OCI-LY1 (cell line): Measurements from ENCODE around the gene PRSS1.

ENCODE experiments used
- H2AFZ ChIP-seq: fragments of 200-600 bp; sonication (generic), shearing (Covaris generic); 2 replicates; pipeline ENCODE4 v1.6.0; 2014; ENCODE audit warnings: antibody characterized with exemption, mild to moderate bottlenecking, low read length
- H3F3A ChIP-seq: fragments of 200-600 bp; sonication (generic), shearing (Covaris generic); 2 replicates; pipeline ENCODE4 v1.6.0; 2014; ENCODE audit warnings: mild to moderate bottlenecking, antibody characterized with exemption, low read length, moderate library complexity; ENCODE audit not compliant: insufficient read depth
- H3K27ac ChIP-seq: fragments of 200-600 bp; sonication (generic); 2 replicates; pipeline ENCODE4 v1.5.1; 2014; ENCODE audit warnings: low read length, mixed run types, mild to moderate bottlenecking, low read depth; ENCODE audit not compliant: poor library complexity, severe bottlenecking
- H3K27me3 ChIP-seq: fragments of 200-600 bp; sonication (generic); 2 replicates; pipeline ENCODE4 v1.6.0; 2014; ENCODE audit warnings: antibody characterized with exemption, mild to moderate bottlenecking, low read length, moderate library complexity; ENCODE audit not compliant: insufficient read depth
- H3K36me3 ChIP-seq: fragments of 200-600 bp; sonication (generic); 2 replicates; pipeline ENCODE4 v1.6.1; 2014; ENCODE audit warnings: mild to moderate bottlenecking, antibody characterized with exemption, low read length, moderate library complexity, mixed read lengths; ENCODE audit not compliant: insufficient read depth
- H3K4me1 ChIP-seq: fragments of 200-600 bp; sonication (generic); 2 replicates; pipeline ENCODE4 v1.5.1; 2014; ENCODE audit warnings: mild to moderate bottlenecking, low read length, moderate library complexity; ENCODE audit not compliant: insufficient read depth, severe bottlenecking
- H3K4me2 ChIP-seq: fragments of 200-600 bp; sonication (generic), shearing (Covaris generic); 2 replicates; pipeline ENCODE4 v1.6.1; 2014; ENCODE audit warnings: low read length
- H3K4me3 ChIP-seq: fragments of 200-600 bp; sonication (generic); 2 replicates; pipeline ENCODE4 v1.5.1; 2014; ENCODE audit warnings: low read length, low read depth, mild to moderate bottlenecking, mixed read lengths; ENCODE audit not compliant: poor library complexity, severe bottlenecking
- H3K79me2 ChIP-seq: fragments of 200-600 bp; shearing (Covaris generic); 2 replicates; pipeline ENCODE4 v1.6.1; 2016; ENCODE audit warnings: mixed run types, low read length, mixed read lengths; ENCODE audit not compliant: insufficient read depth
- H3K9ac ChIP-seq: fragments of 200-600 bp; sonication (generic), shearing (Covaris generic); 2 replicates; pipeline ENCODE4 v1.6.1; 2014; ENCODE audit warnings: mild to moderate bottlenecking, low read length, mixed read lengths
- H3K9me2 ChIP-seq: fragments of 200-600 bp; sonication (generic), shearing (Covaris generic); 2 replicates; pipeline ENCODE4 v1.6.1; 2014; ENCODE audit warnings: low read depth, mild to moderate bottlenecking, low read length, mixed read lengths
- H3K9me3 ChIP-seq: fragments of 200-600 bp; shearing (Covaris generic); 2 replicates; pipeline ENCODE4 v1.6.1; 2014; ENCODE audit warnings: low read length, mixed read lengths
- H4K20me1 ChIP-seq: fragments of 200-600 bp; sonication (generic), shearing (Covaris generic); 2 replicates; pipeline ENCODE4 v1.6.0; 2016; ENCODE audit warnings: mild to moderate bottlenecking, low read length; ENCODE audit not compliant: insufficient read depth
- EZH2 ChIP-seq: fragments of 200-600 bp; sonication (generic), shearing (Covaris generic); IDR thresholded peaks from 2 replicates; pipeline ENCODE4 v1.8.0; 2017; ENCODE audit warnings: borderline replicate concordance, mixed run types, mild to moderate bottlenecking, antibody characterized with exemption, low read length, moderate library complexity, mixed read lengths
- TF ChIP-seq, protein P1 (sequence below): fragments of 200-600 bp; sonication (generic), shearing (Covaris generic); IDR thresholded peaks from 2 replicates; pipeline ENCODE4 v1.5.1; 2017; ENCODE audit warnings: mild to moderate bottlenecking, antibody characterized with exemption, low read length, moderate library complexity, mixed read lengths

Gene PRSS1

GRCh38 chr7:142709921-142710320 lies 39.4 kb upstream of the PRSS1 start:
- H3K36me3 ChIP-seq: no peaks in the 10 kb centered on the region
- no peaks in the 10 kb centered on the region for H3F3A ChIP-seq
- TF ChIP-seq, protein P1, sequence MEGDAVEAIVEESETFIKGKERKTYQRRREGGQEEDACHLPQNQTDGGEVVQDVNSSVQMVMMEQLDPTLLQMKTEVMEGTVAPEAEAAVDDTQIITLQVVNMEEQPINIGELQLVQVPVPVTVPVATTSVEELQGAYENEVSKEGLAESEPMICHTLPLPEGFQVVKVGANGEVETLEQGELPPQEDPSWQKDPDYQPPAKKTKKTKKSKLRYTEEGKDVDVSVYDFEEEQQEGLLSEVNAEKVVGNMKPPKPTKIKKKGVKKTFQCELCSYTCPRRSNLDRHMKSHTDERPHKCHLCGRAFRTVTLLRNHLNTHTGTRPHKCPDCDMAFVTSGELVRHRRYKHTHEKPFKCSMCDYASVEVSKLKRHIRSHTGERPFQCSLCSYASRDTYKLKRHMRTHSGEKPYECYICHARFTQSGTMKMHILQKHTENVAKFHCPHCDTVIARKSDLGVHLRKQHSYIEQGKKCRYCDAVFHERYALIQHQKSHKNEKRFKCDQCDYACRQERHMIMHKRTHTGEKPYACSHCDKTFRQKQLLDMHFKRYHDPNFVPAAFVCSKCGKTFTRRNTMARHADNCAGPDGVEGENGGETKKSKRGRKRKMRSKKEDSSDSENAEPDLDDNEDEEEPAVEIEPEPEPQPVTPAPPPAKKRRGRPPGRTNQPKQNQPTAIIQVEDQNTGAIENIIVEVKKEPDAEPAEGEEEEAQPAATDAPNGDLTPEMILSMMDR: no peak
- TF ChIP-seq EZH2: no peak
- no peaks in the 10 kb centered on the region for H3K9me3 ChIP-seq
- H3K9me2 ChIP-seq: no peaks in the 10 kb centered on the region
- no peaks in the 10 kb centered on the region; the same call in 1 of the 2 replicates for H3K27me3 ChIP-seq
- no peaks in the 10 kb centered on the region for H3K4me1 ChIP-seq
- H2AFZ ChIP-seq: no peak overlapping the region
- H3K4me2 ChIP-seq: no peak overlapping the region
- H3K27ac ChIP-seq: no peak overlapping the region
- H3K4me3 ChIP-seq: no peak overlapping the region
- H3K79me2 ChIP-seq: no peaks in the 10 kb centered on the region
- H4K20me1 ChIP-seq: no peaks in the 10 kb centered on the region
- H3K9ac ChIP-seq: no peak overlapping the region

- Histone ChIP-seq H2AFZ (no peak overlapping the region), H3K4me2 (no peak overlapping the region)
Observed at GRCh38 chr7:142711196-142711595, 38.1 kb upstream of the PRSS1 start.

GRCh38 chr7:142711746-142712616 lies 37.3 kb upstream of the PRSS1 start:
- Histone ChIP-seq H4K20me1 (no peaks in the 10 kb centered on the region), H2AFZ (no peak overlapping the region), H3K9me3 (no peaks in the 10 kb centered on the region), H3K4me2 (peak overlapping the region; percentile 20; the same call in 1 of the 2 replicates), H3F3A (no peaks in the 10 kb centered on the region), H3K27ac (no peak overlapping the region), H3K4me3 (no peak overlapping the region), H3K79me2 (no peaks in the 10 kb centered on the region), H3K27me3 (no peaks in the 10 kb centered on the region; the same call in 1 of the 2 replicates), H3K9me2 (no peaks in the 10 kb centered on the region), H3K4me1 (no peaks in the 10 kb centered on the region), H3K36me3 (no peaks in the 10 kb centered on the region), H3K9ac (no peak overlapping the region)
- TF ChIP-seq, protein P1: peak; percentile 92
- TF ChIP-seq EZH2: no peak

More at GRCh38 chr7:142711196-142711595, 38.1 kb upstream of the PRSS1 start:
- Histone ChIP-seq H3K9ac (no peak overlapping the region), H3K4me3 (no peak overlapping the region), H3K79me2 (no peaks in the 10 kb centered on the region), H3K27ac (no peak overlapping the region), H3K9me2 (no peaks in the 10 kb centered on the region), H3K4me1 (no peaks in the 10 kb centered on the region), H3F3A (no peaks in the 10 kb centered on the region), H4K20me1 (no peaks in the 10 kb centered on the region), H3K9me3 (no peaks in the 10 kb centered on the region), H3K36me3 (no peaks in the 10 kb centered on the region), H3K27me3 (no peaks in the 10 kb centered on the region; the same call in 1 of the 2 replicates)
- no peak for TF ChIP-seq EZH2
- TF ChIP-seq, protein P1: no peak
